VCaP (cell line): ENCODE results near the gene POC5.

ENCODE experiments used
- H3K27ac ChIP-seq: fragments of 450-650 bp; 2 replicates; pipeline ENCODE4 v1.5.1; 2017
- TF ChIP-seq, protein P1 (sequence below): fragments of 450-650 bp; conservative IDR thresholded peaks from 2 replicates; pipeline ENCODE4 v1.5.1; 2017; ENCODE audit warnings: mild to moderate bottlenecking, moderate library complexity

The POC5 gene, protein sequence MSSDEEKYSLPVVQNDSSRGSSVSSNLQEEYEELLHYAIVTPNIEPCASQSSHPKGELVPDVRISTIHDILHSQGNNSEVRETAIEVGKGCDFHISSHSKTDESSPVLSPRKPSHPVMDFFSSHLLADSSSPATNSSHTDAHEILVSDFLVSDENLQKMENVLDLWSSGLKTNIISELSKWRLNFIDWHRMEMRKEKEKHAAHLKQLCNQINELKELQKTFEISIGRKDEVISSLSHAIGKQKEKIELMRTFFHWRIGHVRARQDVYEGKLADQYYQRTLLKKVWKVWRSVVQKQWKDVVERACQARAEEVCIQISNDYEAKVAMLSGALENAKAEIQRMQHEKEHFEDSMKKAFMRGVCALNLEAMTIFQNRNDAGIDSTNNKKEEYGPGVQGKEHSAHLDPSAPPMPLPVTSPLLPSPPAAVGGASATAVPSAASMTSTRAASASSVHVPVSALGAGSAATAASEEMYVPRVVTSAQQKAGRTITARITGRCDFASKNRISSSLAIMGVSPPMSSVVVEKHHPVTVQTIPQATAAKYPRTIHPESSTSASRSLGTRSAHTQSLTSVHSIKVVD

DNA sequence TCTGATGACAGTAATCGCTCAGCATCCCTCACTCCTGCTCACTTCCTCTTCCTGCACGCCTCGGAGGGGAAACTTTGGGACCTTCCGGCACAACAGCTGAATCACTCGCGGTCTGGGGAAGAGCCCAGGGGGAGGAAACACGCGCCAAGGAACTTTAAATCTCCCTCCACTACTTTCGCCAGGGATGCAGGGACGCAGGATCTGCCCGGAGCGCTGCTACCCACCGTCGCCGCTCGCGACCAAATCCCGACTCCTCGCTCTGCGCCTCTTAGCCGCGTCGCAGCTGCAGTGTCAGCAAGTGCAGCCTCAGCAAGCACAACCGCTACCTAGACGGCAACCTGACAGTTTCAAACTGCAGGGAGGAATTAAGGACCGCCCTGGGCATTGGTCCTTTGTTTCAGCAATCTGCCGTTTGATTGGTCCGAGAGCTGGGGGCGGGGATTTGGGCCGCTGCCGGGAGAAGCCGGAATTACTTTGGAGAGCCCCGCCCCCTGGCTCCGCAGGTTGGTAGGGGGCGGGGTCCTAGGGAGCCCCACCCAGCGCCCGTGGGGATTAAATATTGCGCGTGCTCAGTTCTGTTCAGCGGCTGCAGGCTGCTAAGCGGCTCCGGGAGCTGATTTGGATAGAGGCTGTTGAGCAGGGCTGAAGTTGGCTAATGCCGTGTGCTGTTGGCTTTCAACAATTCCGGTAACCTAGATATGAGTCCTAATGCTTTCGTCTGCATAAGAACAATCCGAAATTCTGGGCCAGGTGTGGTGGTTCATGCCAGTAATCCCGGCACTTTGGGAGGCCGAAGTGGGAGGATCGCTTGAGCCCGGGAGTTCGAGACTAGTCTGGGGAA is at the start of gene POC5:
TSS of gene POC5 (minus strand) at position 356 of the 841 bp plus-strand sequence. CDS start 4,500 bp downstream, outside the sequence.
- TF ChIP-seq, protein P1, sequence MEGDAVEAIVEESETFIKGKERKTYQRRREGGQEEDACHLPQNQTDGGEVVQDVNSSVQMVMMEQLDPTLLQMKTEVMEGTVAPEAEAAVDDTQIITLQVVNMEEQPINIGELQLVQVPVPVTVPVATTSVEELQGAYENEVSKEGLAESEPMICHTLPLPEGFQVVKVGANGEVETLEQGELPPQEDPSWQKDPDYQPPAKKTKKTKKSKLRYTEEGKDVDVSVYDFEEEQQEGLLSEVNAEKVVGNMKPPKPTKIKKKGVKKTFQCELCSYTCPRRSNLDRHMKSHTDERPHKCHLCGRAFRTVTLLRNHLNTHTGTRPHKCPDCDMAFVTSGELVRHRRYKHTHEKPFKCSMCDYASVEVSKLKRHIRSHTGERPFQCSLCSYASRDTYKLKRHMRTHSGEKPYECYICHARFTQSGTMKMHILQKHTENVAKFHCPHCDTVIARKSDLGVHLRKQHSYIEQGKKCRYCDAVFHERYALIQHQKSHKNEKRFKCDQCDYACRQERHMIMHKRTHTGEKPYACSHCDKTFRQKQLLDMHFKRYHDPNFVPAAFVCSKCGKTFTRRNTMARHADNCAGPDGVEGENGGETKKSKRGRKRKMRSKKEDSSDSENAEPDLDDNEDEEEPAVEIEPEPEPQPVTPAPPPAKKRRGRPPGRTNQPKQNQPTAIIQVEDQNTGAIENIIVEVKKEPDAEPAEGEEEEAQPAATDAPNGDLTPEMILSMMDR, result no peak
- H3K27ac ChIP-seq, result peak within 1 kb of the TSS; percentile 72

DNA sequence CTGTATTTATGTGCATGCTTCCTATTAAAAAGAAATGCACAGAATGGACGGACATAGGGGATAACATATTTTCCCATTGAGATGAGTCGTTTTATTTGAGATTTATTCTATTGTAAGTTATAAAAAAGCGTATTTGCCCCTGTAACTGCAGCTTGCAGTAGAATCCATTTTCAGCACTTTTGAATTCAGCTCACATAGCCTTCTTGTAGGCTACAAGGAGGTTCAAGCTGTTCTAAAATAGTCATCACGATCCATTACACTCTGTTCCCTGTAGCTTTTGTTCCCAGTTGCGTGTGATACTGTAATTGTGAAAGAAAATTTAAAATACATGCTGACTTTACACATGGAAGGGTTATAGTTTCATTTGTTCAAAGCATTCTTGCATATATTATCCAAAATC is 40.9 kb upstream of the POC5 start:
- TF ChIP-seq, protein P1, result no peak
- H3K27ac ChIP-seq, result no peak overlapping the region

DNA sequence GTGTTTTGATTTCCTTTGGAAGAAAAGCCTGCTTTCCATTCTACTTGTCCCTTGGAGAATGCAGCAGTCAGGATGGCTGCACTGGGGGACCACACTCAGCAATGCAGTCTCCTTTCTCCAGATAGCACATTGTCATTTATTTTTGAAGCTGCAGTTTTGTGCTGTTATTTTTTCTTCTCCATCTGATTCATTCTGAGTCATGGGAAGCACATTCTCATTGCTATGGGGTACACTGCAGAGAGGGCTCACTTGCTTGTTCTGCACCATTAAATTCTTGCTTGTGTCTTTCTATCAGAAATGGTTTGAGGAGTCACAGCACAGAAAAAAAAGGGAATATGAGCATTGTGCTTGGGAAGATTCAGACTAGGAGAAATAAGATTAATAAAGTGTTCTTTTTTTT is 39.7 kb upstream of the POC5 start:
- no peak overlapping the region for H3K27ac ChIP-seq
- TF ChIP-seq, protein P1, result no peak

DNA sequence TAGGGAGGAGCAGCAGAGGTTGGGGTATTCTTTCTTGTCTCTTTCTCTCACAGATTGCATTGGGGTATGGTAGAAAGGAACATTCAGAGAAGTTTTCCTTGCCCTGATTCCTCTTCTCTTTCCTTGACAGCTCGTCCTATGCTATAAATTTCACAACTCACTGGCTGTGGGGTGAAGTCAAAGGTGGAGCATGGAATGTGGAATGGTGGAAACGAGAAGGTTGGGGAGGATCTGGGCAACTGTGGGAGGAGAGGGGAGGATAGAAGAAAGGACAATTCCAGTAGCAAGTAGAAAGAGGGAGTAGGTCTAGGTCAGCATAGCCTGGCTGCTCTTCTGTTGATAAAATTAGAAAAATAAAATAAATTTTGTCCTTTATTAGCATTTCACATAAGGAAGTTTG is 39.0 kb upstream of the POC5 start:
- TF ChIP-seq, protein P1, result no peak
- no peak overlapping the region for H3K27ac ChIP-seq

DNA sequence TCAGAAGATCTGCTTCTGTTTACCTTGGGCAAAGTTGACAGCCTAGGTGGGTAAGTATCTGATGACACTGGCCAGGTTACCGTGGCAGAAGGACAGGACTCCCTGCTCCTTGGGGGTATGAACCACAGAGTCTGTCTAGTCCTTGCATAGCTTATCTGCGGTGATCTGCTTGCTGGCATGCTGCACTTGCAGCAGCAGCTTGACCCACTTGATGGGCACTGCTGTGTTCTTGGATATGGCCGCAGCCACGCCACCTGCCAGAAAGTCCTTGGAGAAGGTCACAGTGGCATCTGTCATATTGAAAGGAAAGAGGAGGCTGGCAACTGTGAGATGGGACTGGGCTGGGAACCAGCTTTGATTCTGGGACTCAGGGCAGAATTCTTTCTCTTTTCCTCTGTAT is 35.9 kb upstream of the POC5 start:
- TF ChIP-seq, protein P1, result no peak
- H3K27ac ChIP-seq, result no peak overlapping the region

DNA sequence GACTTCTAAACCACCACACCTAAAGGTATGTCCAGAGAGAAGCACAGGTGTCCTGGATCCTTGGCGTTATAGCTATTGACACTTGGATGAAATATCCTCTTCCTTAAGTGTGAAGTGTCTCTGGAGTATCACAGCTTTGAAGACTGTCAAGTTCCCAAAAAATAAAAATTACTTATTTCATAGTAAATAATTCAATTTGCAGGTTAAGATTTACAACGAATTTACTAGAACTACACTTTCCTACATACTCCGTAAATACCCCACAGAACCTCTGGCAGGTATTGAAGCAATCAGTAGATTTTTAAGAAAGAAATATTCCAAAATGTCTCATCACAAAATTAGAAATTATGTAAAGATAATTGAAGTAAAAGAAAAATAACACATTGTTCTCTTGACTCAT is 27.1 kb upstream of the POC5 start:
- H3K27ac ChIP-seq, result no peak overlapping the region
- TF ChIP-seq, protein P1, result no peak

DNA sequence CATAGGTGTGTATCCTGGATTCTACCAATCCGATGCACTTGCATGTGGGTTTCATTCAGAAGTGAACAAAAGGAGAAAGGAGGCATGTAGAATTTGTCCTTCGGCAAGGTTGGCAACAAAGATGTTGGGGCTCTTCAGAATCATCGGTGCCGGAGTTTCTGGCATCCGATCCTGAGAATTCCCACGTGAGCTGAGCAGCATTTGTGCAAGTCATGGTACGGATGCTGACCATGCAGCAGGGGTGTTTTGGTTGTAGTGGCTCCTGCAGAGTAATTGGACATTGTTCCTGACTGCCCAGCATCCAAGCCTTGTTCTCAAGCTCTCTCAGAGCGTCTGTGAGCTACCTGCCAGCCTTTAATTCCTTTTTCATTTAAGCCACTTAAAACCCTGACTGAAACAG is 19.0 kb upstream of the POC5 start:
- H3K27ac ChIP-seq, result no peak overlapping the region
- TF ChIP-seq, protein P1, result no peak
